LoVo (cell line): ENCODE measurements around the gene TMEM236.

Experiments used
- DNase-seq: peaks from one replicate; pipeline ENCODE4 v3.0.0-alpha.2; 2016; ENCODE audit warnings: low spot score

The TMEM236 gene

GRCh38 chr10:17787087-17787961, 35.3 kb downstream of the TMEM236 start:
- DNase-seq: peak; percentile 19

- DNase-seq: no peak
These were observed 36.6 kb downstream of the TMEM236 start for GRCh38 chr10:17788646-17789045.

GRCh38 chr10:17789396-17789795, 37.4 kb downstream of the TMEM236 start:
- no peak for DNase-seq

- no peak for DNase-seq
These were observed 38.6 kb downstream of the TMEM236 start for GRCh38 chr10:17790651-17791050.

GRCh38 chr10:17792991-17793390, 41.0 kb downstream of the TMEM236 start:
- DNase-seq: no peak

- DNase-seq: peak; percentile 50
These were observed 42.0 kb downstream of the TMEM236 start for GRCh38 chr10:17793823-17794644.

- no peak for DNase-seq
These were observed 43.1 kb downstream of the TMEM236 start for GRCh38 chr10:17795083-17795482.

- no peak for DNase-seq
These were observed 44.0 kb downstream of the TMEM236 start for GRCh38 chr10:17795813-17796594.

GRCh38 chr10:17801507-17801906, 49.5 kb downstream of the TMEM236 start:
- no peak for DNase-seq

GRCh38 chr10:17802350-17802749, 50.3 kb downstream of the TMEM236 start:
- no peak for DNase-seq

GRCh38 chr10:17802976-17803375, 51.0 kb downstream of the TMEM236 start:
- DNase-seq: no peak

GRCh38 chr10:17805330-17805729, 53.3 kb downstream of the TMEM236 start:
- DNase-seq: no peak

- no peak for DNase-seq
These were observed 54.0 kb downstream of the TMEM236 start for GRCh38 chr10:17805921-17806577.

- DNase-seq: no peak
These were observed 57.2 kb downstream of the TMEM236 start, which contains the start of gene MRC1 for GRCh38 chr10:17808971-17809841. Gene MRC1, plus strand, starts transcription at chr10:17809348. Its CDS starts 118 bp downstream, at chr10:17809466.

GRCh38 chr10:17811146-17811865, 59.3 kb downstream of the TMEM236 start:
- DNase-seq: no peak

- DNase-seq: no peak
These were observed 63.0 kb downstream of the TMEM236 start for GRCh38 chr10:17814973-17815372.

GRCh38 chr10:17816199-17816598, 64.2 kb downstream of the TMEM236 start:
- no peak for DNase-seq

GRCh38 chr10:17817316-17817715, 65.3 kb downstream of the TMEM236 start:
- DNase-seq: no peak

GRCh38 chr10:17817790-17818189, 65.8 kb downstream of the TMEM236 start:
- no peak for DNase-seq

GRCh38 chr10:17819836-17820235, 67.8 kb downstream of the TMEM236 start:
- DNase-seq: no peak
